Measurements from ENCODE around the gene FOXRED1.
"Not testable (repeated sequence)": the region's sequence is repeated elsewhere in the genome, so short reads cannot be mapped to it uniquely, and the experiment has no call there.

Gene FOXRED1

DNA sequence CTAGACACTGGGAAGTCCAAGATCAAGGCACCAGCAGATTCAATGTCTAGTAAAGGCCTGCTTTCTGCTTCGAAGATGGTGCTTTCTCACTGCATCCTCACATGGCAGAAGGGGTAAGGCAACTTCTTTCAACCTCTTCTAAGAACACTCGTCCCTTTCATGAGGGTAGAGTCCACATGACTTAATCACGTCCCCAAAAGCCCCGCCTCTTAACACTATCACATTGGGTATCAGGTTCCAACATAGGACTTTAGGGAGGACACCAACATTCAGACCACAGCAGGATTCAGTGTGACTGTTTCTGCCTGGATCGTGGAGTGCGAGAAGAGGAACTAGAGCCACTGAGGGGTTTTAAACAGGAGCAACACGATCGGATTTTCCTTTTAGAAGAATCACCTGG lies 10.2 kb downstream of the FOXRED1 start:
- DNase-seq, result no peak

GRCh38 chr11:126280595-126280994 lies 11.6 kb downstream of the FOXRED1 start:
- DNase-seq, result no peak

DNA sequence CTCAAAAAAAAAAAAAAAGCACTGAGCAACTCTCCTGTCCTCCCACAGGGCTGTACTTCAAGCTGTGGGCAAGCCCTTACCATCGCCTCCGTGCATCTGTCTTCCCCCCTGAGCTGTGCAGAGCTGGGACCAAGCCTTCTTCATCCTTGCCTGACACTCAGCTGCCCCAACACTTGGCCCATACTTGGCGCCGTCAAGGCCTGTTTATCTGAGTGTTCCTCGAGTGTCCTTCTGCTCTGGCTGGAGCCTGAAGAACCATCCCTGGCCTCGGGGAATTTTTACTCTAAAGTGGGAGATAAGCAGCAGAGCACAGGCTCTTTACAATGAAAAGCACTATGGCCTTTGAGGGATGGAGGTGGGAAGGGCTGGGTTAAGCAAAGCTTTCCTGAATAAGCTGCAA lies 12.3 kb downstream of the FOXRED1 start:
- DNase-seq, result no peak

DNA sequence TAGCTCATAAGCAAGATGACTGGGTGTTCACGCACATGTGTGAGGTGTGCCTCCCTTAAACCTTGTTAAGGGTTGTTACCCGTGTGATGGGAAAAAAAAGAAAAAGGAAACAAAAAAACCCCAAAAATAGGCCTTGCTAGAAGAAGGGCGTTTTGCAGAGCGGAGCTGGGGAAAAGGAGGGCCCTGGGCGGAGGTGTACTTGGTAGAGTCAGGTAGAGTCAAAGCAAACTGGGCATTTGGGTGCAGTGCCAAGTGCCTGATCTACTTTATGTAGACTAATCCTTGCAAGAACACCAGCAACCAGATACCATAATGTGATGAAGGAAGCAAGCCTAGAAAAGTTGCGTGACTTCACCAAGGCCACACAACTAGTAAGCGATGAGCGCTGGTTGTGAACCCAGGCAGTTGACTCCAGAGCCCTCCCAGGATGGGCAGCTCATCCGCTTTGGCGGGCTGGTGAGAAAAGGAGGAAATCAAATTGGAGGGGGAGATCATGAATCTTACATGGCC lies 12.8 kb downstream of the FOXRED1 start:
- no peak for DNase-seq

DNA sequence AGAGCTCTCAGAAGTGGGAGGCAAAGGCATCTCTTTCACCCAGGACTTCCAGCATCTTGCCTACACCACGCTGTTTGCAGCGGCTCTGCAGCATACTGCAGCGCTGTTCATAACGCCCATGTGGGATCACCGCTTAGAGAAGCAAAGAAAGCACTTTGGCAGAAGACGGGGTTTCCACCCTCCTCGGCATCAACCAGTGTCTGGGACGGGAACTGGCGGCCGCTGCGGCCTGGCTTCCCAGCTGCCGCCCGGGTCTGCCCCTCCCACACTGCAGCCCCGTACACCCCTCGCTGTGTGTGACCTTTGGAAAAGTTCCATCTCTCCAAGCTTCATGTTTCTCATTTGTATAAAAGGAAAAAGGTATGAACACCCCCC lies 13.4 kb downstream of the FOXRED1 start:
- DNase-seq, result peak; percentile 24 to 35

DNA sequence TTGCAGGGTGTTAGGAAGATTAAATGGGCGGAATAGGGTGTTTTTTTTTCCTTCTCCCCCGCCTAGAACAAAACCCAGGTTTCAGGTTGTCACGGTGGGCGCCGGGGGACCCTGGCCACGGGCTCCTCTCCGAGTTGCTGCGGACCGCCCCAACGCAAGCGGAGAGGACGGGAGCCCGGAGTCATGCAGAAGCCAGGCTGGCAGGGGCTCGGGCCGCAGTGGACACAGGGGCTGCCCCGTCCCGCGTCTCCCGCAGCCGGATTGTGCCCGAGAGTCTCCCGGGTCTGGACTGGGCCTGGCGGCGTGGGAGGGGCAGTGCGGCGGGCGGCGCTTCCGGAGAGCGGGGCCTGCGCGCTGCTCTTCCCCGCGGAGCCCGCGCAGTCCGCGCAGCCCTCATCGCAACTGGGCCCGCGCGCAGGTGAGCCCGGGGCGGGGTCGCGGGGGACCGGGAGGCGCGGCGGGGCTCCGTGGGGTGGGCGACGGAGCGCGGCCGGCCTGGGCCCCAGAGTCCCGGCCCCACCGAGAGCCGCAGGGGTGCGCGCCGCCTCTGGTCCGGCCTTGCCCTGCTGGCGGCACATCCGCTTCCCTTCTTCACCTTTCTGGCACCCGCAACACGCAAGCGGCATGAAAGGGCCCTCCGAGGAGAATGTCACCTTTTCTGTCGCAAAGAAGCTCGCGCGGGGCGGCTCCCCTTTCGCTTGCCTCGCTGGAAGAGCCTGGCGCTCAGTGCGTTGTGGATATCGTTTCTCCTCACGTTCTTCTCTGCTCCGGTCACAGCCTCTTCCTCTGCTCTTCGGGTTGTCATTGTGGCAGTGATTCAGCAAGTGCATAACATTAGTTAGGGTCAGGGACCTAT lies 14.0 kb downstream of the FOXRED1 start, which contains the start of gene TIRAP:
Gene TIRAP, plus strand, starts transcription at position 358 of the 856 bp plus-strand sequence. CDS start 7,802 bp downstream, outside the sequence.
- DNase-seq, result peak; percentile 42 to 48

- DNase-seq, result peak; percentile 78 to 83
Measured at GRCh38 chr11:126284829-126285228, 15.9 kb downstream of the FOXRED1 start.

- DNase-seq, result no peak
Measured at GRCh38 chr11:126288237-126288636, 19.3 kb downstream of the FOXRED1 start.

DNA sequence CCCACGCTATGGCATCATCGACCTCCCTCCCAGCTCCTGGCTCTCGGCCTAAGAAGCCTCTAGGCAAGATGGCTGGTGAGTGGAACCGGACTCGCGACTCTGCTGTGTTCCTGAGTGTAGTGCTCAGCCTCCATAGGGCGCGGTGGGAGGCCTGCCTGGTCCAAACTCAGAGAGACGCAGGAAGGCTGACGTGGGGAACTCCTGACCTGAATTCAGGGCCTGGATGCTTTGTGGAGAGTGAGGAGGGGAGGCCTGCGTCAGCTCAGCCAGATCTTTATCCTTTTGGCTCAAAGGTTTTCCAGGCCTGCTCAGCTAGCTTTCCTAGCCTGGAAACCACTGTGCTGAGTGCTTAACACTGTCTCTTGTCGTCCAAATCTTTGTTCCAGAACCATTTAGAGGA lies 21.9 kb downstream of the FOXRED1 start:
- DNase-seq, result no peak

DNA sequence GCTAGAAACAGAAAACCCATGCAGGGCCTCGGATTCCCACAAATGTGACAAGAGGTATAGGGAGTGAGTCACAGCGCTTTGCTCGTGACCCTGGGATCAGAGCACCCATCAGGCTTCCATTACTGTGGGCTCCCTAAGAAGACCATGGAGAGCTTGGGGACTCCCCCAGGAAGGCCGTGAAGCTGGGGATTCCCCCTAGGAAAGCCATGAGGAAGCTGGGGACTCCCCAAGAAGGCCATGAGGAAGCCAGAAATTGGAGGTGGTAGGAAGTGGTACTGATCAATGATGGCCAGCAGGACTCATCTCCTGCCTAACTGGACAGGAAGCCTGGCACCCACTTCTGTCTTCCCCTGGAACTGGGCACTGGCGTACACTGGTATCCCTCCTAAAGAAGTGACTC lies 24.8 kb downstream of the FOXRED1 start:
- DNase-seq, result no peak

DNA sequence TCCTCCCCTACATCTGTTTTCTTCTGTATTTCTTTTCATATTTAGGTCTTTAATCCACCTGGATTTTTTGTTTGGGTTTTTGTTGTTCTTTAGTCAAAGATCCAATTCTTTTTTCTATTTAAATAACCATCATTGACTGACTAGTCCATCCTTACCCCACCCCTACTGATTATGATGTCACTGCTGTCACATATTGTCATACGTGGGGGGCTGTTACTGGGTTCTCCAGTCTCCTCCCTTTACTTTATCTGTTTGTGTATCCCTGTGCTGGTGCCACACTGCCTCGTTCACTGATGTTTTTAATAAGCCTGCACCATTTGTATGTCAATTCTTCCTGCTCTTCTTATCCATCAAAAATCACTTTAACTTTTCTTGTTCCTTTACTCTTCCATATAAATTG lies 28.1 kb downstream of the FOXRED1 start:
- DNase-seq, result no peak

- peak; percentile 82 to 85 for DNase-seq
Measured at GRCh38 chr11:126303623-126304456, 34.9 kb downstream of the FOXRED1 start, which contains the start of gene DCPS. Gene DCPS (plus strand): TSS chr11:126304060. CDS start chr11:126304081, 21 bp downstream.

- DNase-seq, result no peak
Measured at GRCh38 chr11:126304457-126305075, 35.6 kb downstream of the FOXRED1 start.

- peak in 1 of 2 experiments; percentile 22 for DNase-seq
Measured at GRCh38 chr11:126305699-126306098, 36.7 kb downstream of the FOXRED1 start.

GRCh38 chr11:126307706-126308105 lies 38.8 kb downstream of the FOXRED1 start:
- DNase-seq, result no peak

DNA sequence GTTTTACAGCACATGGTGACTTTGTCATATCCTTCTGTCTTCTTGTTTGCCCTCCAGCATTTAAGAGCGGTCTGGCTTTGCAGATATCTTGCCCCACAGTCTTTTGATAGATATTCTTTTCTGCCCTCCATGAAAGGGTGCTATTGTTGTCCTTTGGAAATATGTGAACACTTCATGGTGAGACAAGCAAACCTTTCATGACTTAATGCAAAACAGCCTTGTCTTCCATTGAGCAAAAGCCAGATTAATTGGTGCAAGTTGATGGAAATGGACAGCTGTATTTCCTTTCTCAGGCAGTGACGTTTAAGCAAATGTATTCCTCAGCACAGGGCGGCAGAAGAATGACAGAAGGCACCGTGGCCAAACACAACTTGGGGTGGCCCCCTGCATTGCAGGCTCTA lies 39.3 kb downstream of the FOXRED1 start:
- no peak for DNase-seq

DNA sequence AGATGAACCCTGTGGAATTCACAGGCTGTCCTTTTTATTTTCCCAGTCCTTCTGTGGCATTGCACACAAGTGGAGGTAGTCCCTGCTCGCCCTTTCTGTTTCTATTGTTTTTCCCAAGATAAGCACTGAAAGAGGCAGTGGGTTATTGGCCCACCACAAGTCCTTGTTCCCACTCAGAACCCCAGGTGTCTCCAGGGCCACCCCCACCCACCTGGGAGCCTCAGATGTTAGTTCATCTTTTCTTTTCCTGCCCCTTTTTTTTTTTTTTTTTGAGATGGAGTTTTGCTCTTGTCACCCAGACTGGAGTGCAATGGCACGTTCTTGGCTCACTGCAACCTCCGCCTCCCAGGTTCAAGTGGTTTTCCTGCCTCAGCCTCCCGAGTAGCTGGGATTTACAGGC lies 39.8 kb downstream of the FOXRED1 start:
- not testable (repeated sequence) for DNase-seq

DNA sequence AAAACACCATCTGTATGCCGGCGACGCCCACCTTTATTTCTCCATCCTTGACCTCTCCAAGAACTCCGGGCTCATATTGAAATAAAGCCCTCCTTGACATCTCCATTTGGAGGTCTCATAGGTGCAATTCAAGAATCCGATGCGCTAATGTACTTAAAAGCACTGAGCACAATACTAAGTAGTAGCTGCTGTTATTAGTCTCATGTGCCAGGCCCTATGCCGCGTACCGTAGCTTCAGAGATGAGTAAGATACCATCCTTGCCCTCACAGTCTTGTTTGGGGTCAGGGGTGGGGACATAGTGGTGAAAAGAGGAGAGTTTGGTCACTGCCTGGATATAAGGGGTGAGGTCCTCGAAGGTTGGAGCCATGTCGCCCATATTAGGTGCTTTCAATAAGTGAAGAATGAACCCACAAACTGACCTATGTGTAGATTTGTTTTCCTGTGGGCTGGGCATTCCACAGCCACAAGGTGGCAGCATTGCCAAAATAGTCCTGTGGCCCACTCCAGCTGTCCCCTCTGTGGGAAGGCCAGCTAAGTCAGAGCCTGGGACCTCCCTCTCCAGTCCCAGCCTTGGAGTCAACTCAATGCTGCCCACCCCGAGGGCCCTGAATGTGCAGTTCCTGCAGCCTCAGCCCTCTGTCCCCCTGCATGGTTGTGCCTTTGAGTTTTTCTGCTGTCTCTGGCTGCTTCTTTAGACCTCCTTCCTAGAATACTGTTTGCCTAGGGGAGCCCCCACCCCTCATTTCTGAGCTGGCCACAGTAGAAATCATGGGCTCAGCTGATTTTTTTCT lies 41.4 kb downstream of the FOXRED1 start:
- DNase-seq, result peak; percentile 37 to 49

DNA sequence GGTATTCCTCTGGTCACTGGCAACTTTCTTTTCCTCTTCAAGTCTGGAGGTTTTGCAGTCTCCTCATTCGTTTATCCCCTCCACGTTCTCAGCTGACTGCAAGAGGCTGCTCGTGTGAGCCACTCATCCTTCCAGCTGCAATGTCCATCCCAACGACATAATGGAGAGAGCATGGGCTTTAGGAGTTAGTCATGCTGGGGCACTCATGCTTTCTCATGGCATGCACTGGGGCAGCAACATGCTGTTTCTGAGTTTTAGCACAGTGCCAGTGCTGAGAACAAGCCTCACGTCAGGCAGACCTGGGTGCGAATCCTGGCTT lies 42.0 kb downstream of the FOXRED1 start:
- DNase-seq, result no peak

DNA sequence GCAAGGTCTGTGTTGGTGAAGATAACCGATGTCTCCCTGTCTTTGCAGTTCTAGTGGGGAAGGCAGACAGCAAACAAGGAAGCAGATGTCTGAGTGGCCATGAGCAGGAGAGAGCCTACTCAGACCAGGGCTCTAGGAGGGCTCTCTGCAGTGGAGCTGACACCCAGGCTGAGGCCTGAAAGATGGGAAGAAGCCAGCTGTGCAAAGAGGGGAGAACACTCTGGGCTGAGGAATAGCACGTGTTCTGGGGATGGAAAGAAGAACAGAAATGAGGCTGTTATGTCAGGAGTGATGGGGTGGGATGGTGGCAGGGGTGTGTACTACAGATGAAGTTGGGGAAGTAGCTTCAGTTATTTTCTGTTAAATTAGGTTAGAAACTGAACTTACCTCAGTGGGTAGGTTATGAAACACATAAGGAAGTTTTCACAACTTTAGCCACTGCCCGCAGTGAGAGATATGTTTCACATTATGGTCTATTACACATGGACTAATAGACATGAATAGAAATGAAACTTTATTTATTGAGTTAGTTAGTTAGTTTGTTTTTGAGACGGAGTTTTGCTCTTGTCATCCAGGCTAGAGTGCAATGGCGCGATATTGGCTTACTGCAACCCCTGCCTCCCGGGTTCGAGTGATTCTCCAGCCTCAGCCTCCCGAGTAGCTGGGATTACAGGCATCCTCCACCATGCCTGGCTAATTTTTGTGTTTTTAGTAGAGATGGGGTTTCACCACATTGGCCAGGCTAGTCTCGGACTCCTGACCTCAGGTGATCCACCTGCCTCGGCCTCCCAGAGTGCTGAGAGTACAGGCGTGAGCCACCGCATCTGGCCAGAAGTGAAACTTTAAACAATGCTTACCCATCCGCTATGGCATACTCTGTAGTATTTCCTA lies 42.7 kb downstream of the FOXRED1 start:
- no peak for DNase-seq

DNA sequence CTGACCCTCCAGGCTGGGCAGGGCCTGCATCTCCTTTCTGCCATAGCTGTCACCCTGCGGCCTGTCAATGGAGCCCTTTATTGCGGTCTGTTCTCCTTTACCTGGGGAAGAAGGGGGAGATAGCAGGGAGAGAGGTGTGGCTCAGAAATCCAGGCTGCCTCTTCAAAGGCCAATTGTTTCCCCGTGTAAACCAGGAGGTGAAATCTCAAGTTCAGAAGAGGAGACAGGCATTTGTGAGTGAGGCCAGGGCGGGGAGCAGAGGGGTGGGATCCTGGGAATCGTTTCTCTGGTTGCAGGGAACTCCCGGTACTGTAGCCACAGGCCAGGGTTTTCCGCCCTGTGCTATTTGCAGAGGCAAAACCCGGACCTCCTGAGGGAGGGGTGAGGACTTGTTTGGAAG lies 44.0 kb downstream of the FOXRED1 start:
- DNase-seq, result no peak
